Gastrocnemius medialis (tissue), 4 donors: ENCODE results near the gene RCOR2.

Experiments
- CTCF ChIP-seq, 5 experiments: fragments of 450-650 bp in 3 of 5; fragments of 200-600 bp in 2 of 5; sonication (generic) in 2 of 5; IDR thresholded peaks in 4 of 5; conservative IDR thresholded peaks in 1 of 5; 1 replicate in 4 of 5; 2 replicates in 1 of 5; pipeline ENCODE4 v1.5.1; 2016 to 2019; ENCODE audit warnings: antibody characterized with exemption in 5 of 5, mild to moderate bottlenecking in 3 of 5, moderate library complexity in 3 of 5
- POLR2A ChIP-seq, 2 donors: fragments of 450-650 bp; IDR thresholded peaks; one replicate each; pipeline ENCODE4 v1.6.1; 2017; ENCODE audit warnings: antibody characterized with exemption in 2 of 2, mild to moderate bottlenecking in 2 of 2, moderate library complexity in 2 of 2

- TF ChIP-seq CTCF (IDR thresholded peaks at IDR 0.05 in 4 of 5, conservative IDR thresholded peaks at IDR 0.05 in 1 of 5) (no peak), POLR2A (IDR thresholded peaks at IDR 0.05) (no peak)
These were observed 39.2 kb downstream of the RCOR2 start for GRCh38 chr11:63877658-63878241.
